GM19035 (cell line): Measurements from ENCODE around the gene HID1.
"Not testable (repeated sequence)": the region's sequence is repeated elsewhere in the genome, so short reads cannot be mapped to it uniquely, and the experiment has no call there.

Experiments
- ATAC-seq: cut with Tn5 transposase; IDR thresholded peaks from one replicate; pipeline ENCODE4 v1.9.1; 2021; ENCODE audit not compliant: unreplicated experiment

Gene HID1

GRCh38 chr17:75001915-75002843, 29.6 kb upstream of the HID1 start:
- no peak for ATAC-seq

DNA sequence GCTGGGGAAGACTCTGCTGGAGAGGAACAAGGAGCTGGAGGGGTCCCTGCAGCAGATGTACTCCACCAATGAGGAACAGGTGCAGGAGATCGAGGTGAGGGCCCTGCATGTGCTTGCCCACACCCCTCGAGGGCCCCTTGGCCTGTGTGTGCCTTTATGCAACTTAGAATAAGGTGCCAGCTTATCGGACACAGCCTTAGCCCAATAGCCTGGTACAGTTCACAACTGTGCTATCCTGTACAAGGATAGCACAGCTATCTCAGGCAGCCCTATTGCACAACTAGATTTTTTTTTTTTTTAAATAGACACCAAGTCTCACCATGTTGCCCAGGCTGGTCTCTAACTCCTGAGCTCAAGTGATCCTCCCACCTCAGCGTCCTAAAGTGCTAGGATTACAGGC, 27.0 kb upstream of the HID1 start:
- ATAC-seq, result no peak

GRCh38 chr17:74998783-74999182, 26.2 kb upstream of the HID1 start:
- no peak for ATAC-seq

DNA sequence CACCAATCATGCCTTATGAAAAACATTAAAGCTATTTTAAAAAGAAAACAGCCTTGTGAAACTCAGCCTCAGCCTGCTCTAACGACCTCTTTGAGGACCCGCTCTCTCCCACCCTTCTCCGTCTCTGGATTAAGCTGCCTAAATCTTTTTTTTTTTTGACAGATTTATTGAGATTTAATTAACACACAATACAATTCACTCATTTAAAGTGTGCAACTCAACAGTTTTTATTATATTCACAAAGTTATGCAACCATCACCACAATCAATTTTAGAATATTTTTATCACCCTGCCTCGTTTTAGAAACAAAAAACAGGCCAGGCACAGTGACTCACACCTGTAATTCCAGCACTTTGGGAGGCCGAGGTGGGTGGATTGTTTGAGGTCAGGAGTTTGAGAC, 23.3 kb upstream of the HID1 start:
- ATAC-seq, result no peak

GRCh38 chr17:74994440-74994839, 21.9 kb upstream of the HID1 start:
- ATAC-seq, result no peak

DNA sequence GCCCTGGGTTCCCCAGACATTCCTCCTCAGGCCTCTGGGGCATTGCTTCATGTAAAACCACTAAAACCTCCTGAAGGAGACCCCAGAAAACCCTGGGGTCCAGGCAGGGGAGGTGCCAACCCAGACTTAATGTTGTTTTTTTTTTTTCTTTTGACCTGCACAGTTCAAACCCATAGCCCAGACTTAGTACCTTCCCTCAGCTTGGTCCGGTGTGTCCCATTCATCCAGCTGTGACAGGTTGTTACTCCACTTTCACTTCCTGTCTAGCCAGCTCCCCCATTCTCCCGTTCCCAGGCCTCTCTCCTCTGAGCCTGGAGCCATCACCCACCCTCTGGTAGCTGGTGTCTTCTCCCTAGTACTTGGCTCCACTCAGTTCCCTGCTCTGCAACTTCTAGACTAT, 19.7 kb upstream of the HID1 start:
- ATAC-seq, result no peak

- no peak for ATAC-seq
Measured at GRCh38 chr17:74990581-74991105, 18.1 kb upstream of the HID1 start.

- ATAC-seq, result peak; percentile 37
Measured at GRCh38 chr17:74987909-74988711, 15.6 kb upstream of the HID1 start.

GRCh38 chr17:74987418-74987908, 14.9 kb upstream of the HID1 start, which contains the start of gene CDR2L:
Gene CDR2L, plus strand, starts transcription at chr17:74987632. Its CDS starts 412 bp downstream, at chr17:74988044.
- ATAC-seq, result peak; percentile 93

DNA sequence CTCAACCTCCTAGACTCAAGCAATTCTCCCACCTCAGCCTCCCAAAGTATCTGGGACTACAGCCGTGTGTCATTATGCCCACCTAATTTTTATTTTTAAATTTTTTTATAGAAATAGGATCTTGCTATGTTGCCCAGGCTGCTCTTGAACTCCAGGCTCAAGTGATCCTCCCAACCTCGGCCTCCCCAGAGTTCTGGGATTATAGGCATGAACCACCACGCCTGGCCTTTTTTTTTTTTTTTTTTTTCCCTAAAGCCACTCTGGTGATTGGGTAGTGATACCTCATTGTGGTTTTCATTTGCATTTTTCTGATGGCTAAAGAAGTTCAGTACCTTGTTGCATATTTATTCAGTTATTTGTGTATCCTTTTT, 13.6 kb upstream of the HID1 start:
- no peak for ATAC-seq

DNA sequence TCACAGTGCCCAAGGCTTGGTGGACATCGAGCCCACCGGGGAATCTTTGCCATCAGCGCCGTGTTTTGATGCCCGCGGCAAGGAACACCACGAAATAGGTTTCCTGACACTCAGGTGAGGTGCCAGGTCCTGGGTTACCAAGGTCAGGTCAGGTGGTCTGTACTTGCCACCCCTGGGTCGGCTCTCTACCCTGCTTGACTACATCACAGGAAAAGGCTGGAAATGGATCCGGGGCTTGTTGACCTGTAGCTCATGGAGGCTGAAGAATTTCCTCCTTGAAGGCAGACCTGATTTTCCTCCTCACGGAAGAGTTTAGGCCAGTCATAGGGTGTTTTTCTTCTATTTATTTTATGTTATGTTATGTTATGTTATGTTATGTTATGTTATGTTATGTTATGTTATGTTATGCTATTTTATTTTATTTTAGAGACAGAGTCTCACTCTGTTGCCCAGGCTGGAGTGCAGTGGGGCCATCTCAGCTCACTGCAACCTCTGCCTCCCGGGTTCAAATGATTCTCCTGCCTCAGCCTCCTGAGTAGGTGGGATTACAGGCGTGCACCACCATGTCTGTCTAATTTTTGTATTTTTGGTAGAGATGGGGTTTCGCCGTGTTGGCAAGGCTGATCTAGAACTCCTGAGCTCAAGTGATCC, 10.2 kb upstream of the HID1 start:
- ATAC-seq, result not testable (repeated sequence)

DNA sequence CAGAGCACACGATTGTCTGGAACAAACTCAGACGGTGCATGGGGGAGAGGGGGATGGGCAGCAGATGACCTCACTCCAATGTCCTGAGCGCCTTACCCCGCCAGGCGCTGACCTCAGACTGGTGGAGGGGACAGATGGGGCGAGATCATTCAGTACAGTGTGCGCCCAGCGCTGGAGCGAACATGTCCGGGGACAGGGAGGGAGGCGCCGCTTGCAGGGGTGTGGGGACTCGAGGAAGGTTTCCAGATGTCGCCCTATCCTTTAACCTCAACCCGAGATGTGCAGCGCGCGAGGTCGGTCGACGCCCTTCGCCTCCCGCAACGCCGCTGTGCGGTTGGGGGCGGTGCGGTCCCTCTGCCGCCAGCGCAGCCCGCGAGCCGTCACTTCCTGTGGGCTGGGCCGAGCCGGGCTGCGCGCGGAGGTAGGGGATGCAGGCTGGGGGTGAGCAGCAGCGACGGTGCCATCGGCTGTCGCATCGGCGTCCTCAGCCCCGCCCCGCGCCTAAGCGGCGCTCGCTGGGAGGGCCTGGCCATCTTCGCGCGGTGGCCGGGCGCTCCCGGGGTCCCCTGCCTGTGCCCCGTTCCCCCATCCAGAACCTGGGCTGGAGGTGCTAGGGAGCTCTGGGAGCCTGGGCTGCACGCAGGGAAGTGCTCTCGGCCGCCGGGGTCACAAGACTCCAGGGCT, 9.6 kb upstream of the HID1 start:
- no peak for ATAC-seq

- no peak for ATAC-seq
Measured at GRCh38 chr17:74981318-74981978, 8.9 kb upstream of the HID1 start.

DNA sequence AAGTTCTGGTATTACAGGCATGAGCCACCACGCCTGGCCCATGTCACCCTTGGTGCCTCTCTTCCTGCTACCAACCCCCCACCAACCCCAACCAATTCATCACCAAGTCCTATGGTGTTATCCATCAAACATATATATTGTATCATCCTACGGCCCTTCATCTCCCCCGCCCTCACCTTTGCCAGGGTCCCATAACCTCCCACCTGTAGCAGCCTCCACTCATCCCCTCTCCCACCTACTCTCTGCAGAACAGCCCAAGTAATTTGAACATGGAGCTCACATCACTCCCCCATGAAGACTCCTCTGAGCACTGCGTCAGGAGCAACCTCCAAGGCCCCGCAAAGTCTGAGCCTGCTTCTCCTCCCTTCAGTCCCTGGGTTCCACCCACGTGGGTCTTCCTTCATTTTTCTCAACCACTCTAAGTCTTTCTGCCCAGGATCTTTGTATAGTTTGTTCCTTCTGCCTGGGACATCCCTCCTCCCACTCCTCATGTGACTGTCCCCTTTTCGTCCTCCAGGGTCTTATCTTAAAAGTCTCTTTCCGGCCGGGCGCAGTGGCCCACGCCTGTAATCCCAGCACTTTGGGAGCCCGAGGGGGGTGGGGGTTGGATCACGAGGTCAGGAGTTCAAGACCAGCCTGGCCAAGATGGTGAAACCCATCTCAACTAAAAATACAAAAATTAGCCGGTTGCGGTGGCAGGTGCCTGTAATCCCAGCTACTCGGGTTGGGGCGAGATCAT, 7.0 kb upstream of the HID1 start:
- ATAC-seq, result no peak

- no peak for ATAC-seq
Measured at GRCh38 chr17:74978240-74978639, 5.7 kb upstream of the HID1 start.

GRCh38 chr17:74977802-74978201, 5.2 kb upstream of the HID1 start:
- no peak for ATAC-seq

DNA sequence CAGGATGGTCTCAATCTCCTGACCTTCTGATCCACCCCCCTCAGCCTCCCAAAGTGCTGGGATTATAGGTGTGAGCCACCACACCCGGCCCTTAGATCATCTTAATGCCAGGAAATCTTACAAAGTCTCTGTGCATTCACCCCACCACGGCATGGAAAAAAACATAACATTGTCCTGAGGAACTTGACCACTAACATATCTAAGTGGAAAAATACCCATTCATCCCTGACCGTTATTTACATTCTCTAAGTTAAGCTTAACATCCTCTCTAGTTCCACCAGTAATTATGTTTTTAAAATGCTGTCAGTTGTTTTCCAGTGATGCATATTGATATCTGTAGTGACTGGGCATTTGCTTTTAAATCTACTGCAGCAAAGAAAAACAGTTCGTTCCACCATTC, 3.4 kb upstream of the HID1 start:
- no peak for ATAC-seq

DNA sequence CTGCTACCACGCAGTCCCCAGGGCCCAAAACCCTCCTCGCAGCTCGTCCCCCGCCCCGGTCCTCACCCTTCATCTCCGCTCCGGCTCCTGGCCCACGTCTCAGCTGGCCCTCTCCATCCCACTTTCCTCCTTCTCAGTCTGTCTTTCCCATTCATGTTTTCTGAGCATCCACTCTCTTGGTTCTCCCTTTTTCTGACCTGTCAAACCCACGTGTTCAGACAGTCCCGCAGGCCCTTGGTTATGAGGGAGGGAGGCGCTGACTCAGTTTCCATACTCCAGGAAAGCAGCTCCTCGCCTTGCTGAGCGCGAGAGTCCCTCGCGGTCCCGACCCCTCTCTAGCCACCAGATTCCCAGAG, 392 bp upstream of the HID1 start:
- ATAC-seq, result no peak

- ATAC-seq, result no peak
Measured at GRCh38 chr17:74971842-74972106, 785 bp downstream of the HID1 start.
